Smooth muscle cell of the brain vasculature (primary cell): ENCODE results near the gene COQ10B.
"Not testable (repeated sequence)": the region's sequence is repeated elsewhere in the genome, so short reads cannot be mapped to it uniquely, and the experiment has no call there.

Source experiments
- DNase-seq: peaks from one replicate; pipeline ENCODE4 v3.0.0-alpha.2; 2012; ENCODE audit warnings: low read depth, low spot score

Gene COQ10B

DNA sequence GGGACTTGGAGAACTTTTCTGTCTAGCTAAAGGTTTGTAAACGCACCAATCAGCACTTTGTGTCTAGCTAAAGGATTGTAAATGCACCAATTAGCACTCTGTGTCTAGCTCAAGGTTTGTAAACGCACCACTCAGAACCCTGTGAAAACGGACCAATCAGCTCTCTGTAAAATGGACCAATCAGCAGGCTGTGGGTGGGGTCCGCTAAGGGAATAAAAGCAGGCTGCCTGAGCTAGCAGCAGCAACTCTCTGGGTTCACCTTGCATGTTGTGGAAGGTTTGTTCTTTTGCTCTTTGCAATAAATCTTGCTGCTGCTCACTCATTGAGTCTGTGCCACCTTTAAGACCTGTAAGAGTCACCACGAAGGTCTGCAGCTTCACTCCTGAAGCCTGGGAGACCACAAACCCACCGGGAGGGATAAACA is 2.4 kb upstream of the COQ10B start:
- DNase-seq = not testable (repeated sequence)

- no peak for DNase-seq
Observed at GRCh38 chr2:197452754-197453122, 614 bp upstream of the COQ10B start.

DNA sequence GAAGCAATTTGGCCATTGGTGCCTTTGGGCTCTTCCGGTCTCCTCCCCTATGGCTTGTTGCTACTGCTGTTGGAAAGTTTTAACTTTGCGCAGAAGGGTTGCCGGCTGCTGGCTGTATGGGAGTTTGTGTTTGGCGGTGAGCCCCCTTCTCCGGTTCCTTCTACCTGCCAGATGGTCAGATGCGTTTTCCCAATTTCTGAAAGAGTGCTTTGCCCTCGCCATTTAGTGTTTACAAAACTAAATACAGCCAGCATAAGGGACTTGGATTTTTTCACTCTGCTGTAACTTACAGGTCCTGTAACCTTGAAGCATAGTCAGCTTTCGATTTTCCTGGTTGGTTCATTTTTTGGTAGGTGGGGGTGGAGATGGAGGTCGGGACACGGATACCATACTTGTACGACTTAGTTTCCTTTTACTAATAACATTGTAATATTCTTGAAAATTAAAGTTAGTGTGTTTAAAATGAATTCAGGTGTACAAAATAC is 604 bp downstream of the COQ10B start:
- DNase-seq = no peak

- DNase-seq = no peak
Observed at GRCh38 chr2:197454923-197455322, 1.6 kb downstream of the COQ10B start.

- DNase-seq = no peak
Observed at GRCh38 chr2:197455428-197455827, 2.1 kb downstream of the COQ10B start.

DNA sequence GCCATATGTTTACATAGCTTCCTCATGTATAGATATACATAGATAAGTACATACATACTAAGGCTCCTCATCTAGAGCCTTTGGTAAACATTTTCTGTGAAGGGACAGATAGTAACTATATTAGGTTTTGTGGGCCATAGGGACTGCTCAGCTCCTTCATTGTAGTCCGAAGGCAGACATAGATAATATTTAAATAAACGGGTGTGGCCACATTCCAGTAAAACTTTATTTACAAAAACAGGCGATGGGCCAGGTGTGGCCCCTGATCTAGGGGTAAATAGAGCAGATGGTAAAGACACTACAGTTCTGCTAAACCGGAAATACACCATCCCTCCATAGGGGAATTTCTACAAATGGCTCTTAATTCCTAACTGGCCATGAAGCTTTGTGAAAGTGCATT is 7.3 kb downstream of the COQ10B start:
- no peak for DNase-seq

- DNase-seq = no peak
Observed at GRCh38 chr2:197461057-197461456, 7.7 kb downstream of the COQ10B start.

GRCh38 chr2:197464175-197464574 is 10.8 kb downstream of the COQ10B start:
- DNase-seq = no peak

- no peak for DNase-seq
Observed at GRCh38 chr2:197472166-197472565, 18.8 kb downstream of the COQ10B start.

DNA sequence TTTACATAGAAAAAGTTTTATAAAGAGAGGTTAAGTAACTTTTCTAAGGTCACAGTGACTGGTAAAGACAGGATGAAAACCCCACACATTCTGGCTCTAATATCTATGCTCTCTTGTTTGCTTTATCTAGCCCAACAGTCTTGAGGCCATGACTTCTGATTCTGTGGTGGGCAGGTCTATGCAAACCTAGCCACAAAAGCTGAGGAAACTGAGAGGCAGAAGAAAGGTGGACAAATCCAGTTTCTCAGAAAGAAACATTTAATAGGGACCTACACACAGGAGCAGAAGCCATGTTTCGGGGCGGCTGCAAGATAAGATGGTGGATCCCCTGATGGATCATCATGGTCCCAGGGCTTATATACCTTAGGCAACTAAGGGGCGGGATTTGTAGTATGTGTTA is 24.4 kb downstream of the COQ10B start:
- no peak for DNase-seq

DNA sequence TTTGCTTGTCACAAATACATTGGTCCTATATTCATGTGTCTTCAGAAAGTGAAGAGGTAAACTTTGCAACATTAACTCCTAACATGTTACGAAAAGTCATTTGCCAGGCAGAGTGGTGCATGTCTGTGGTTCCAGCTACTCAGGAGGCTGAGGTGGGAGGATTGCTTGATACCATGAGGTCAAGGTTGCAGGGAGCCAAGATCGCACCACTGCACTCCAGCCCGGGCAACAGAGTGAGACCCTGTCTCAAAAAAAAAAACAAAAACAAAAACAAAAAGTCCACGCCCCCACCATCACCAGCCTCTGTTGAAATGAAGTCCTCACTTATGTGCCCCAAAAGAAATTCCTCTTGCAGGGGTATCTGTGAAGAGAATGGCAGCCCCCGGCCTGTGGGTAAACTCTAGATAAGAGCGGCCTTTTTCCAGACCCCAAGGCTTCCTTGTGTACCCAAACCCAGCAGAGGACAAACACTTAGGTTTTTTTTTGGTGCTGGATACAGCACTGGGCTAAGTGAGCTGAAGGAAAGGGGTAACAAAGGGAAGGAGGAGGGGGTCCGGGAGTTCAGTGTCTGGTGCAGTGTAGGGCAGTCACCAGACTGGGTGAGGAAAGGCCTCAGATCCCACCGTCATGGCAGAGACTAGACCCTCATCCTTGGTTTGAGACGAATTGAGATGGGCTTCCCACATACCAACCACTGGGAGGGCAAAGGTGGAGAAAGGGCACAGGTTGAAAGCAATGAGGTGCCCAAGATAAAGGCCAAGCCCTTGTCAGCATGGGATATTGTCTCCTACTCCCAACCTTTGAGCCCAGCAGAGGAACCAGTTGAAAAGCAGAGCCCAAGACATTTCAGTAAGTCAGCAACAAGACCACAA is 27.0 kb downstream of the COQ10B start:
- DNase-seq = no peak

GRCh38 chr2:197484248-197484647 is 30.9 kb downstream of the COQ10B start:
- not testable (repeated sequence) for DNase-seq

- DNase-seq = no peak
Observed at GRCh38 chr2:197486175-197486574, 32.8 kb downstream of the COQ10B start.

GRCh38 chr2:197487385-197487784 is 34.0 kb downstream of the COQ10B start:
- DNase-seq = no peak

GRCh38 chr2:197495433-197496134 is 42.2 kb downstream of the COQ10B start:
- no peak for DNase-seq

GRCh38 chr2:197496695-197497094 is 43.3 kb downstream of the COQ10B start:
- no peak for DNase-seq

- no peak for DNase-seq
Observed at GRCh38 chr2:197497326-197497725, 44.0 kb downstream of the COQ10B start.

- DNase-seq = no peak
Observed at GRCh38 chr2:197498235-197498936, 45.0 kb downstream of the COQ10B start.

- no peak for DNase-seq
Observed at GRCh38 chr2:197498937-197499593, 45.7 kb downstream of the COQ10B start.

GRCh38 chr2:197499594-197500502 is 46.5 kb downstream of the COQ10B start, which contains the start of the genes HSPD1 and HSPE1:
TSS of gene HSPD1 (minus strand) at chr2:197499840. CDS start at chr2:197498848, 992 bp downstream.
TSS of gene HSPE1 (plus strand) at chr2:197500379. CDS start at chr2:197500437, 58 bp downstream.
- DNase-seq = peak; percentile 99
